ENCODE measurements around the gene MYO9B. TPM values are rescaled to one million over a fixed set of nuclear protein-coding genes. Genes with fewer than 3 reads are reported as not detected.

The MYO9B gene
- total and polyA plus RNA-seq, 9 of the 15 experiments (the other 6 are each of a cell fraction or from before 2014, with no cell fraction given): 2.4 to 77.6 (median 23.0) TPM

GRCh38 chr19:17090583-17090982, 15.0 kb downstream of the MYO9B start:
- Histone ChIP-seq H3K9ac (ENCODE audit: insufficient read depth in 1 of 2, low read depth in 2 of 2, low read length in 2 of 2) (no peak overlapping the region), H3K9me3 (replicated peaks; ENCODE audit: control insufficient read depth, insufficient read depth, low read depth, low read length) (no peaks in the 10 kb centered on the region), H3K27me3 (ENCODE audit: control insufficient read depth in 2 of 2, insufficient read depth in 2 of 2, low read length in 2 of 2) (no peaks in the 10 kb centered on the region), H3K9me1 (ENCODE audit: control insufficient read depth, insufficient read depth, low read length) (no peaks in the 10 kb centered on the region), H4K20me1 (replicated peaks; ENCODE audit: control insufficient read depth, insufficient read depth, low read length) (peaks cover 8% of the 10 kb centered on the region; the same call in 1 of the 2 replicates), H3K79me2 (ENCODE audit: control insufficient read depth, insufficient read depth, low read length) (peaks cover 73% of the 10 kb centered on the region), H3K4me3 (no peak overlapping the region), H3K4me2 (ENCODE audit: insufficient read depth, low read length) (no peak overlapping the region), H2AFZ (ENCODE audit: low read depth, low read length) (no peak overlapping the region), H3K36me3 (ENCODE audit: control insufficient read depth, insufficient read depth, low read length) (peaks cover 26% of the 10 kb centered on the region; the same call in 2 of the 3 replicates), H3K27ac (ENCODE audit: extremely low read depth, low read depth, low read length) (peak overlapping the region; percentile 28; the same call in 1 of the 3 replicates), H3K4me1 (replicated peaks in 1 of 2; ENCODE audit: control insufficient read depth in 2 of 2, insufficient read depth in 2 of 2, low read length in 2 of 2) (peaks cover 17 to 20% of the 10 kb centered on the region in 2 experiments; a peak in 4 of 5 replicates)
- TF ChIP-seq EGR1 (conservative IDR thresholded peaks at IDR 0.05) (0 out of 2 replicates have a peak, but pooled peaks have one; percentile 13), FOXJ2 (tag; IDR thresholded peaks at IDR 0.05) (no peak)
- no TSS peak for BruUV-seq (replicated peaks)
- FAIRE-seq (no peak), DNase-seq (ENCODE audit: extremely low read depth in 1 of 4, low spot score in 3 of 4) (no peak), ATAC-seq (no peak)
- intact Hi-C loops (cut with micrococcal nuclease): no loop called here
- WGBS (ENCODE audit: insufficient coverage, low coverage, missing lambda C conversion rate): 84% methylated on average over 9 of the region's 9 CpGs
- in situ Hi-C loops (cut with MboI): no loop called here
- POLR2A ChIA-PET: interaction anchor here (1.2 kb wide), 1 partner anchor 17 kb away, joined by 4 read pairs; no protein-coding TSS in a partner anchor
- CTCF ChIA-PET (ENCODE audit: low intra/inter-chr PET ratio): no interaction called here

GRCh38 chr19:17091758-17092333, 16.3 kb downstream of the MYO9B start:
- H3K27me3 ChIP-seq (ENCODE audit: control insufficient read depth in 2 of 2, insufficient read depth in 2 of 2, low read length in 2 of 2): no peaks in the 10 kb centered on the region
- CTCF ChIA-PET (ENCODE audit: low intra/inter-chr PET ratio): no interaction called here
- intact Hi-C loops (cut with micrococcal nuclease) (no loop called here), in situ Hi-C loops (cut with MboI) (no loop called here)
- H3K4me2 ChIP-seq (ENCODE audit: insufficient read depth, low read length): no peak overlapping the region
- H3K4me3 ChIP-seq: no peak overlapping the region
- no peak overlapping the region for H2AFZ ChIP-seq (ENCODE audit: low read depth, low read length)
- H3K9me1 ChIP-seq (ENCODE audit: control insufficient read depth, insufficient read depth, low read length): no peaks in the 10 kb centered on the region
- no peak for TF ChIP-seq GTF2B (IDR thresholded peaks at IDR 0.05; ENCODE audit: extremely low read depth, insufficient read length)
- TF ChIP-seq SPI1 (IDR thresholded peaks at IDR 0.05; ENCODE audit: borderline replicate concordance, low read depth, low read length): peak; percentile 70; the same call in 1 of the 2 replicates
- H3K4me1 ChIP-seq (replicated peaks in 1 of 2; ENCODE audit: control insufficient read depth in 2 of 2, insufficient read depth in 2 of 2, low read length in 2 of 2): peaks cover 17 to 24% of the 10 kb centered on the region in 2 experiments; a peak in 4 of 5 replicates
- peak in 3 of 4 experiments; percentile 25 to 41 (median 38) for DNase-seq (ENCODE audit: extremely low read depth in 1 of 4, low spot score in 3 of 4)
- no peak overlapping the region for H3K27ac ChIP-seq (ENCODE audit: extremely low read depth, low read depth, low read length)
- no TSS peak for BruUV-seq (replicated peaks)
- POLR2A ChIA-PET: interaction anchor here (1.2 to 1.6 kb wide), 3 partner anchors 11 to 18 kb away, joined by 3 to 5 read pairs (median 4); no protein-coding TSS in a partner anchor
- peaks cover 8% of the 10 kb centered on the region; the same call in 1 of the 2 replicates for H4K20me1 ChIP-seq (replicated peaks; ENCODE audit: control insufficient read depth, insufficient read depth, low read length)
- H3K79me2 ChIP-seq (ENCODE audit: control insufficient read depth, insufficient read depth, low read length): peaks cover 78% of the 10 kb centered on the region
- peak overlapping the region in 1 of 2 experiments; percentile 73; a peak in 2 of 4 replicates for H3K9ac ChIP-seq (ENCODE audit: insufficient read depth in 1 of 2, low read depth in 2 of 2, low read length in 2 of 2)
- ATAC-seq: peak; percentile 49; the same call in 2 of the 3 replicates
- no peak for FAIRE-seq
- no peaks in the 10 kb centered on the region for H3K9me3 ChIP-seq (replicated peaks; ENCODE audit: control insufficient read depth, insufficient read depth, low read depth, low read length)
- H3K36me3 ChIP-seq (ENCODE audit: control insufficient read depth, insufficient read depth, low read length): peaks cover 15% of the 10 kb centered on the region; the same call in 2 of the 3 replicates
- WGBS (ENCODE audit: insufficient coverage, low coverage, missing lambda C conversion rate): 80% methylated on average over 12 of the region's 15 CpGs
